ENCODE data around the gene LAX1.
"Not testable (repeated sequence)": the region's sequence is repeated elsewhere in the genome, so short reads cannot be mapped to it uniquely, and the experiment has no call there.

Gene LAX1

GRCh38 chr1:203765029-203765837, at the start of gene LAX1:
Gene LAX1 (plus strand): TSS chr1:203765183. CDS start chr1:203765566, 383 bp downstream.
- no peak for DNase-seq

GRCh38 chr1:203717120-203717519, 47.9 kb upstream of the LAX1 start:
- DNase-seq = no peak

GRCh38 chr1:203720242-203720641, 44.7 kb upstream of the LAX1 start:
- no peak for DNase-seq

- DNase-seq = no peak
These were observed 42.1 kb upstream of the LAX1 start for GRCh38 chr1:203722909-203723308.

GRCh38 chr1:203726417-203726867, 38.5 kb upstream of the LAX1 start:
- DNase-seq = no peak

GRCh38 chr1:203733009-203733863, 31.7 kb upstream of the LAX1 start:
- no peak for DNase-seq

- no peak for DNase-seq
These were observed 22.5 kb upstream of the LAX1 start for GRCh38 chr1:203742436-203742835.

- no peak for DNase-seq
These were observed 21.9 kb upstream of the LAX1 start for GRCh38 chr1:203743091-203743571.

- no peak for DNase-seq
These were observed 20.7 kb upstream of the LAX1 start for GRCh38 chr1:203744075-203744972.

- no peak for DNase-seq
These were observed 18.7 kb upstream of the LAX1 start for GRCh38 chr1:203746281-203746680.

GRCh38 chr1:203751051-203751450, 13.9 kb upstream of the LAX1 start:
- no peak for DNase-seq

GRCh38 chr1:203751618-203752361, 13.2 kb upstream of the LAX1 start:
- DNase-seq = not testable (repeated sequence)

- DNase-seq = no peak
These were observed 10.5 kb upstream of the LAX1 start for GRCh38 chr1:203754455-203754864.

- no peak for DNase-seq
These were observed 8.9 kb upstream of the LAX1 start for GRCh38 chr1:203756036-203756435.

GRCh38 chr1:203758749-203759148, 6.2 kb upstream of the LAX1 start:
- not testable (repeated sequence) for DNase-seq

- no peak for DNase-seq
These were observed 4.5 kb upstream of the LAX1 start for GRCh38 chr1:203760506-203760905.

- not testable (repeated sequence) for DNase-seq
These were observed 3.0 kb upstream of the LAX1 start for GRCh38 chr1:203761958-203762357.

- DNase-seq = no peak
These were observed 1.5 kb upstream of the LAX1 start for GRCh38 chr1:203763505-203763904.

GRCh38 chr1:203764105-203765028, 616 bp upstream of the LAX1 start:
- DNase-seq = no peak

- no peak for DNase-seq
These were observed 3.3 kb downstream of the LAX1 start for GRCh38 chr1:203768256-203768655.

All from SHP77 treated with DMSO at 0.1 percent for 48 hours (cell line).